Muscle layer of duodenum (tissue), 2 donors: ENCODE measurements around the gene COQ7.

ENCODE experiments used
- H3K27ac ChIP-seq: one replicate; pipeline ENCODE4 v1.7.0; 2013; ENCODE audit warnings: mild to moderate bottlenecking, low read length
- H3K27me3 ChIP-seq: one replicate; pipeline ENCODE4 v1.7.0; 2013; ENCODE audit warnings: low read depth, mild to moderate bottlenecking, control low read depth, low read length
- H3K36me3 ChIP-seq, 2 donors: one replicate each; pipeline ENCODE4 v1.7.0; 2013; ENCODE audit warnings: low read length in 2 of 2, control low read depth in 1 of 2, mild to moderate bottlenecking in 1 of 2; ENCODE audit not compliant: insufficient read depth in 2 of 2, control insufficient read depth in 1 of 2
- H3K4me1 ChIP-seq, 2 donors: one replicate each; pipeline ENCODE4 v1.7.0; 2013; ENCODE audit warnings: low read length in 2 of 2, mild to moderate bottlenecking in 2 of 2, control low read depth in 1 of 2, moderate library complexity in 1 of 2; ENCODE audit not compliant: insufficient read depth in 2 of 2, control insufficient read depth in 1 of 2
- H3K4me3 ChIP-seq, 2 donors: one replicate each; pipeline ENCODE4 v1.7.0; 2013; ENCODE audit warnings: low read length in 2 of 2, low read depth in 1 of 2, mild to moderate bottlenecking in 1 of 2
- H3K9me3 ChIP-seq, 2 donors: one replicate each; pipeline ENCODE4 v1.7.0; 2013; ENCODE audit warnings: low read length in 2 of 2, control low read depth in 1 of 2, mild to moderate bottlenecking in 1 of 2; ENCODE audit not compliant: control insufficient read depth in 1 of 2
- donor health status: healthy.

COQ7 gene

DNA sequence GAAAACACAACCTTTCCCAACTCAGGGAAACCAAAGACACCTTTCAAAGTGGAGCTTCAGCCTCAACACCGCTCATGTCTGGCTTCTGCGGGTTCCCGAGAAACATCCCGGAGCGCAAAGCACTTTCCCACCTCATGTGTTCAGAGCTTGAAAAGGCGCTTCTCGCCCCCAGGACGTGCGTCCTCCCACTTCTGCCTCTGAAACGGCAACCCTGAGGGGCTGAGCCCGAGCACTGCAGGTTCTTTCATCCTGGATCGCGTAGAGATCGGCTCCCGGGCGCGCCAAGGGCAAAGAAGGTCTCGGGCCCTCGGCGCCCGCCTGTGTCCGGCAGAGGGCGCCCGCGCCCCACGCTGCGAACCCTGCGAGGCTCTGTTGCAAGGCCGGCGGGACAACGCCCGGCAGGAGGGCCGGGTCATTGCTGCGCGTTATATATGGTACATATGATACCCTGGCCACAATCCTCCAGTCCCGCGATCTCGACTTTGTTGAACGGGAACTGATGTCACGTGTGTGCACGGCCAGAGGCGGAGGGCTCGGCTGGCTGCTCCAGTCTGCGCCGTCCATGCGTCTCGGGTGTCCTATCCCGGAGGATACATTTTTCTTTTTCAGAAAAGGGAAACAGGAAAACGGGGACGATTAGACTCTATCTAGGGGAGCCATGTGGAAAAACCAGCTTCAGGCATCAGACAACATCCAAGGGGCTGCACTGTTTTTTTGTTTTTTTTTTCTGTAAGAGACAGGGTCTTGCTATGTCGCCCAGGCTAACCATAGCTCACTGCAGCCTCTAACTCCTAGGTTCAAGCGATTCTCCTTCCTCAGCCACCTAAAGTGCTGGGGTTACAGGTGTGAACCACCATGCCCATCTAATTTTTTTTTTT is 19.1 kb downstream of the COQ7 start:
- Histone ChIP-seq H3K9me3 (no peaks in the 10 kb centered on the region), H3K4me1 (peaks cover 7 to 11% of the 10 kb centered on the region in 2 donors), H3K27ac (no peak overlapping the region), H3K36me3 (peaks cover 0 to under 1% of the 10 kb centered on the region in 2 donors), H3K4me3 (peak overlapping the region; percentile 67 to 69), H3K27me3 (no peaks in the 10 kb centered on the region)

GRCh38 chr16:19088341-19088916 is 21.0 kb downstream of the COQ7 start:
- H3K27me3 ChIP-seq: no peaks in the 10 kb centered on the region
- no peaks in the 10 kb centered on the region for H3K36me3 ChIP-seq
- H3K9me3 ChIP-seq: no peaks in the 10 kb centered on the region
- no peak overlapping the region for H3K27ac ChIP-seq
- no peak overlapping the region for H3K4me3 ChIP-seq
- peaks cover 7 to 11% of the 10 kb centered on the region in 2 donors for H3K4me1 ChIP-seq

GRCh38 chr16:19089410-19089955 is 22.1 kb downstream of the COQ7 start:
- peaks cover 7 to 11% of the 10 kb centered on the region in 2 donors for H3K4me1 ChIP-seq
- H3K36me3 ChIP-seq: no peaks in the 10 kb centered on the region
- no peak overlapping the region for H3K27ac ChIP-seq

DNA sequence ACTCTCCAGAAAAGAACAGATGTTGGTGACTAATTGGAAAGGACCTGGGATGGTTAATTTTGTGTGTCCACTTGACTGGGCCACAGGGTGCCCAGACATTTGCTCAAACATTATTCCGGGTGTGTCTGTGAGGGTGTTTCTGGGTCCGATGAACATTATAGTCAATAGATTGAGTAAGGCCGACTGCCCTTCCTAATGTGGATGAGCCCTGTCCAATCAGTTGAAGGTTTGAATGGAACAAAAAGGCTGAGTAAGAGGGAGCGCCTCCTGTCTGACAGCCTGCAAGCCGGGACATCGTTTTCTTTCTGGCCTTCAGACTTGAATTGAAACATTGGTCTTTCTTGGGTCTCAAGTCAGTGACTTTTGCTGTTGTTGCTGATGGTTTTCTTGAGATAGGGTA is 23.5 kb downstream of the COQ7 start:
- Histone ChIP-seq H3K4me1 (peaks cover 4 to 10% of the 10 kb centered on the region in 2 donors), H3K9me3 (no peaks in the 10 kb centered on the region), H3K4me3 (no peak overlapping the region), H3K27ac (no peak overlapping the region), H3K36me3 (no peaks in the 10 kb centered on the region), H3K27me3 (no peaks in the 10 kb centered on the region)

More at GRCh38 chr16:19089410-19089955, 22.1 kb downstream of the COQ7 start:
- Histone ChIP-seq H3K4me3 (no peak overlapping the region), H3K27me3 (no peaks in the 10 kb centered on the region), H3K9me3 (no peaks in the 10 kb centered on the region)

GRCh38 chr16:19092653-19093410 is 25.4 kb downstream of the COQ7 start:
- H3K4me1 ChIP-seq: no peaks in the 10 kb centered on the region
- no peak overlapping the region for H3K27ac ChIP-seq
- H3K36me3 ChIP-seq: no peaks in the 10 kb centered on the region
- H3K27me3 ChIP-seq: no peaks in the 10 kb centered on the region
- no peaks in the 10 kb centered on the region for H3K9me3 ChIP-seq
- H3K4me3 ChIP-seq: no peak overlapping the region

GRCh38 chr16:19093631-19094541 is 26.5 kb downstream of the COQ7 start:
- Histone ChIP-seq H3K4me1 (no peaks in the 10 kb centered on the region), H3K27me3 (no peaks in the 10 kb centered on the region), H3K27ac (no peak overlapping the region), H3K4me3 (no peak overlapping the region), H3K36me3 (no peaks in the 10 kb centered on the region), H3K9me3 (peaks cover 0 to 6% of the 10 kb centered on the region in 2 donors)

GRCh38 chr16:19094542-19095365 is 27.3 kb downstream of the COQ7 start:
- no peaks in the 10 kb centered on the region for H3K4me1 ChIP-seq
- H3K36me3 ChIP-seq: no peaks in the 10 kb centered on the region
- peaks cover 0 to 6% of the 10 kb centered on the region in 2 donors for H3K9me3 ChIP-seq
- H3K27ac ChIP-seq: no peak overlapping the region
- H3K4me3 ChIP-seq: no peak overlapping the region
- H3K27me3 ChIP-seq: no peaks in the 10 kb centered on the region

DNA sequence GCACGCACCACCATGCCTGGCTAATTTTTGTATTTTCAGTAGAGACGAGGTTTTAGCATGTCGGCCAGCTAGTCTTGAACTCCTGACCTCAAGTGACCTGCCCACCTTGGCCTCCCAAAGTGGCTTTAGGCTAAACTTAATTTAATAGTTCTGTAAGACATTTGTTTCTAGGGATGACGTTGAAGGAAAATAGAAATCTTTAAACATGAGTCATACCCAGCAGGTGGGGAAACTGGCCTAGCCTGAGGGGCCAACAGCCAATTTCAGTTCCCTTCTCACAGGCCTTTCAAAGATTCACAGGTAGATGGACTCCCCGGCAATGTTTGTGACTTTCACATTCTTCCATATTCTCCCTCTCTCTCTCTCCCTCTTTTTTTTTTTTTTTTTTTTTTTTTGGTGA is 28.2 kb downstream of the COQ7 start:
- Histone ChIP-seq H3K36me3 (no peaks in the 10 kb centered on the region), H3K4me3 (no peak overlapping the region), H3K9me3 (peaks cover 0 to 10% of the 10 kb centered on the region in 2 donors), H3K27ac (no peak overlapping the region), H3K27me3 (no peaks in the 10 kb centered on the region), H3K4me1 (no peaks in the 10 kb centered on the region)

GRCh38 chr16:19098173-19098572 is 30.8 kb downstream of the COQ7 start:
- no peaks in the 10 kb centered on the region for H3K27me3 ChIP-seq
- H3K9me3 ChIP-seq: peaks cover 0 to 10% of the 10 kb centered on the region in 2 donors
- no peak overlapping the region for H3K4me3 ChIP-seq
- H3K36me3 ChIP-seq: no peaks in the 10 kb centered on the region
- H3K27ac ChIP-seq: no peak overlapping the region
- H3K4me1 ChIP-seq: no peaks in the 10 kb centered on the region
